Activated T-helper 2 cell treated with anti-CD3 and anti-CD28 coated beads, Interferon-gamma antibody, Interleukin-2, Interleukin-4, amounts not matched to agents 10 μg/mL and 5 μg/mL and 100 μg/mL, durations not matched to agents 14 hours and 24 hours and 36 hours (primary cell): Measurements from ENCODE around the gene ELOVL4. TPM values are rescaled to one million over a fixed set of nuclear protein-coding genes. Genes with fewer than 3 reads are reported as not detected.

ENCODE experiments used
- DNase-seq: peaks from one replicate; pipeline ENCODE4 v3.0.0; 2021; ENCODE audit warnings: low spot score
- H3K27ac Mint-ChIP-seq: one replicate; pipeline ENCODE4 v1.8.0; 2021; ENCODE audit warnings: mixed read lengths
- H3K27me3 Mint-ChIP-seq: one replicate; pipeline ENCODE4 v1.8.0; 2021; ENCODE audit warnings: low read depth, mixed read lengths
- H3K36me3 Mint-ChIP-seq: one replicate; pipeline ENCODE4 v1.8.0; 2021; ENCODE audit warnings: low read depth, mixed read lengths
- H3K4me1 Mint-ChIP-seq: one replicate; pipeline ENCODE4 v1.8.0; 2021; ENCODE audit warnings: low read depth, mixed read lengths
- H3K4me3 Mint-ChIP-seq: one replicate; pipeline ENCODE4 v1.8.0; 2021; ENCODE audit warnings: low read depth, mild to moderate bottlenecking, moderate library complexity, mixed read lengths
- H3K9me3 Mint-ChIP-seq: one replicate; pipeline ENCODE4 v1.8.0; 2021; ENCODE audit warnings: mixed read lengths
- intact Hi-C: fragments of 100-400 bp; cut with micrococcal nuclease; formaldehyde crosslinking; loops from one replicate; pipeline ENCODE4 v1.15.1; 2023
- total RNA-seq: library from RNA; stranded (reverse); gene quantifications from 2 replicates; pipeline ENCODE4 v1.2.3, GENCODE V29; 2022

The ELOVL4 gene
- total RNA-seq, 1 donor from 2014 or later = 0.98 TPM

- Mint-ChIP-seq H3K27ac (no peak overlapping the region), H3K9me3 (no peaks in the 10 kb centered on the region), H3K4me3 (no peak overlapping the region), H3K4me1 (peaks cover 2% of the 10 kb centered on the region), H3K27me3 (peaks cover 4% of the 10 kb centered on the region), H3K36me3 (no peaks in the 10 kb centered on the region)
- DNase-seq = no peak
- intact Hi-C loops = no loop called here
Measured at GRCh38 chr6:79896075-79896449, 51.3 kb downstream of the ELOVL4 start.

DNA sequence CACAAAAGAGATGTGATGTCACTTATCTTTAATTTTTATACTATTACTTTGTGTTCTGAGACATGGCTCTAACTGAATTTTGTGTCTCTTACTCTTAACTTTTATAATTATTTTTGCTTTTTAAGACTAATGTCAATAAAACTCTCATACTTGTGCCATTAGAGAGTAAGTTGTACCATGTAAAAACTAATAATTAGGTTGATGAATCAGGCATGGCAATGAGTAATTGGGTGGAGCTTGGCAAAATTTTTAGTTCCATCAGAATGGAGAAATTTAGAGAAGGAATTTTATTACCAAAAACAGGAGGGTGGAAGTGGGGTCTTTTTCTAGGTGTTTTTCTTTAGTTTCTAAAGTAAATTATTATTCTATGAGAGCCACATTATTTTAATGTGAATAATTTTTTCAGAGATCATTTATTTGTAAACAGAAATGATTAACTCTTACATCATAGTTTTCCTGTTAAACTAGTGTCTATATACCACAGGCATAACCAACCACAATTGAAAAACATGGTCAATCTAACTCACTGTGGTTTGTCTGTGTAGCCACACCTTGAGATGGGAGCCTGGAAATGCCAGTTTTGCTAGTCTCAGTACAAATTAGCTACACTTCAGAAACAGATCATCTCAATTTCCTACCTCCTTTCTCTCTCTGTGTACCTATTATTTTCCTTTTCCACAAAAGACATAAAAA, 51.8 kb downstream of the ELOVL4 start:
- DNase-seq = no peak
- no peak overlapping the region for H3K27ac Mint-ChIP-seq
- H3K4me3 Mint-ChIP-seq = no peak overlapping the region
- intact Hi-C loops = no loop called here
- peaks cover 2% of the 10 kb centered on the region for H3K4me1 Mint-ChIP-seq
- no peaks in the 10 kb centered on the region for H3K36me3 Mint-ChIP-seq
- peaks cover 4% of the 10 kb centered on the region for H3K27me3 Mint-ChIP-seq
- no peaks in the 10 kb centered on the region for H3K9me3 Mint-ChIP-seq

DNA sequence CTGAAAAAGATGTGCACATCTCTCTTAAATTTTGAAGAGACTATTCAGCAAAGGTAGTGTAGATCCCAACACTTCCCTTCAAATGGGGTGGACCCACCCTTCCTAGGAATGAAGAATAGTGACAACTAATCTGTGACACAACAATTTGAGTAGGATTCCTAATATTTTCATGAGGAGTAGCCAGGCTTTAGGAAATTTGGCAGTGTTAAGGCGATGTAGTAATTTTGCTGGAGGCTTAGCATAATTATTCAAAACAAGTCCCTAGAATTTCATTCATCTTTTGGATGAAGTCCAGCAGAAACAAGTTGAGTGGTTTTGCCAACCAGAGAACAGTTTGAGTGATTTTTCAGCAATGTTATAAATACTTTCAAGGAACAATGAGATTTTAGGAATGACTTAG, 52.4 kb downstream of the ELOVL4 start:
- no peaks in the 10 kb centered on the region for H3K36me3 Mint-ChIP-seq
- H3K4me3 Mint-ChIP-seq = no peak overlapping the region
- intact Hi-C loops = no loop called here
- H3K9me3 Mint-ChIP-seq = no peaks in the 10 kb centered on the region
- H3K27me3 Mint-ChIP-seq = peaks cover 4% of the 10 kb centered on the region
- no peak for DNase-seq
- H3K4me1 Mint-ChIP-seq = peaks cover 2% of the 10 kb centered on the region
- H3K27ac Mint-ChIP-seq = no peak overlapping the region

DNA sequence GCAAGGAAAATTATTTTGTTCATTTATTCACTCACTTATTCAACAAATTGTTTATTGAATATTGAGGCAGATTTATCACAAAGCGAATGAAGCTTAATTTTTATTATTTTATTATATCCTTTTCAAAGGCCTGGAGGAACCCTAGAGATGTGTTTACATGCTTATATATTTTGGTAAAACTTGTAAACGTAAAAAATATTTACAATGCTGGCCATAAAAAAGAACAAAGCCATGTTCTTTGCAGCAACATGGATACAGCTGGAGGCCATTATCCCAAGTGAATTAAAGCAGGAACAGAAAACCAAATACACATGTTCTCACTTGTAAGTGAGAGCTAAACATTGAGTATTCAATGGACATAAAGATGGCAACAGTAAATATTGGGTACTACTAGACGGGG, 58.8 kb downstream of the ELOVL4 start:
- no peak for DNase-seq
- Mint-ChIP-seq H3K4me3 (no peak overlapping the region), H3K27ac (no peak overlapping the region), H3K4me1 (no peaks in the 10 kb centered on the region), H3K9me3 (no peaks in the 10 kb centered on the region), H3K27me3 (peaks cover 11% of the 10 kb centered on the region), H3K36me3 (no peaks in the 10 kb centered on the region)
- intact Hi-C loops = no loop called here

GRCh38 chr6:79878142-79878748, 69.1 kb downstream of the ELOVL4 start:
- Mint-ChIP-seq H3K27ac (no peak overlapping the region), H3K4me3 (no peak overlapping the region), H3K4me1 (no peaks in the 10 kb centered on the region), H3K9me3 (no peaks in the 10 kb centered on the region), H3K36me3 (no peaks in the 10 kb centered on the region), H3K27me3 (peaks cover 10% of the 10 kb centered on the region)
- no peak for DNase-seq
- intact Hi-C loops = no loop called here

DNA sequence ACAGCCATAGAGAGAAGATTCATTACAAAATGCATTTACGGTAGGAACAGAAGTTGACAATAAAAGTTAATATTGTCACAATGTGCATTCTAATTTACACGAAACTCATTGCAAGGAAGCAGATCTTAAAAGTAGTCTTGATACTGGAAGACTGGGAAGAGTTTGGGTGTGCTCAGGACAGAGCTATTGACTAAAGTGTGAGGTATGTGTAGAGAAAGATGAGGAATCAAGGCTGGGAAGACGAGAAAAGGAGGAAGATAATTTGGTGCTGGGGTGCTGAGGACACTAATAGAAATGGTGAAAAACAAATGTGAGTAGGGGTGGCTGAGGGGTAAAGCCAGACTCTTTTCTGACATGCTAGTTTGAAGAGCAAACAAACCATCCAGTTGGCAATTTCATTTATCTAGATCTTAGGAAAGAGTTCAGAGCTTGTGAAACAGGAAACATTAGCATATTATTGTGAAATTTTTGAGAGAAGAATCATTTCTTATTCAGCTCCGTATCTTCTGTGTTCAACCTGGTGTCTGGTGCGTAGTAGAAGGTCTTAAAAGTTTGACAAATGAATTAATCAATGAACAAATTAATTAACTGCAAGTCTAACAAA, 72.7 kb downstream of the ELOVL4 start:
- no peak overlapping the region for H3K27ac Mint-ChIP-seq
- peaks cover 6% of the 10 kb centered on the region for H3K4me1 Mint-ChIP-seq
- no peak for DNase-seq
- intact Hi-C loops = loop anchor here (5.0 kb wide), 1 partner anchor 233 kb away; the partner anchor contains the start of gene BCKDHB
- peaks cover 15% of the 10 kb centered on the region for H3K27me3 Mint-ChIP-seq
- no peaks in the 10 kb centered on the region for H3K9me3 Mint-ChIP-seq
- no peak overlapping the region for H3K4me3 Mint-ChIP-seq
- no peaks in the 10 kb centered on the region for H3K36me3 Mint-ChIP-seq

- H3K4me3 Mint-ChIP-seq = no peak overlapping the region
- peaks cover 10% of the 10 kb centered on the region for H3K4me1 Mint-ChIP-seq
- no peak for DNase-seq
- no peaks in the 10 kb centered on the region for H3K9me3 Mint-ChIP-seq
- H3K36me3 Mint-ChIP-seq = no peaks in the 10 kb centered on the region
- intact Hi-C loops = loop anchor here (5.0 kb wide), 1 partner anchor 234 kb away; the partner anchor contains the start of gene BCKDHB
- no peak overlapping the region for H3K27ac Mint-ChIP-seq
- H3K27me3 Mint-ChIP-seq = peaks cover 15% of the 10 kb centered on the region
Measured at GRCh38 chr6:79872986-79873385, 74.4 kb downstream of the ELOVL4 start.

DNA sequence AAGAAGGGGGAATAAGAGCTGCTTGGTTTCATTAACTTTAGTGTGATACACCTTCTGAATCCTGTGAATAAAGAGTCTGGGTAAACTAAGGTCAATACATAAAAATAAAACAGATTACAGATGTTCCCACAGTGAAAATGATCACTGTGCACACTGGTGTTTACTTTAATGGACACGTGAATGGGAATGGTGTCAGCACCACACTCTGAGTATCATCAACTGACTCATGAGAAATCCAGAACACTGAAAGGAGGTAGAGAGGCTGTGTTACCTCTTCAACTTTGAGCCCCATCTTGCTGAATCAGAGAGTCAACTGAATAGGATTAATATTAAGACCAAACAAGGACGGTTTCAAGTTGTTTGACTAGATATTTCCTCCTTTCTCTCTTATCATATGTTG, 75.0 kb downstream of the ELOVL4 start:
- peaks cover 16% of the 10 kb centered on the region for H3K27me3 Mint-ChIP-seq

DNA sequence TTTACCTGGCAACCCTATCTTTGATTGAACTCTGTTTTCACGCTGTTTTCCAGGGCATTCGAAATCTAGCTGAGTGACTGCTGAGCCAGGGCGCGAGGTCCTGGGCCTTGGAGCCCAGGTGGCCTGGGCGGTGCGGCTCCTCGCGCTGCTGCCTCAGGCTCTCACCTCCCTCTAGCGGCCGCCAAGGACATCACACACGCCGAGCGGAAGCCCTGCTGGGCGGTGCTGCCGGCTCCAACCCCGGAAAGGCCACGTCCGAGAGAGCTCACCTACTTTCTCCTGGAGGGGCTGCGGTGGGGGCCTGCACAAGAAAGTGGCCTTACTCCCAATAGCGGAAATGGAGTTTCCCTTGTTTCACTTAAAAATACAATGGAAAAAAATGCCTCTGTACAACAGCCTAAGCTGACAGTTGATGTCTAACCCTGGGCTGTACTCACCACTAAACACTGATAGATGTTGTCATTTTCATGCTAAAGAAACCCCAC, 77.7 kb downstream of the ELOVL4 start:
- DNase-seq = peak; percentile 74
- H3K27me3 Mint-ChIP-seq = peaks cover 18% of the 10 kb centered on the region
- intact Hi-C loops = loop anchor here (5.0 kb wide), 2 partner anchors 133 to 238 kb away; partner anchors contain the start of genes BCKDHB and TTK
- H3K4me1 Mint-ChIP-seq = peaks cover 10% of the 10 kb centered on the region
- H3K9me3 Mint-ChIP-seq = no peaks in the 10 kb centered on the region
- H3K4me3 Mint-ChIP-seq = no peak overlapping the region
- peak overlapping the region; percentile 29 for H3K27ac Mint-ChIP-seq
- no peaks in the 10 kb centered on the region for H3K36me3 Mint-ChIP-seq

More for the DNA sequence above, 75.0 kb downstream of the ELOVL4 start:
- no peak for DNase-seq
- Mint-ChIP-seq H3K4me1 (peaks cover 10% of the 10 kb centered on the region), H3K27ac (no peak overlapping the region), H3K36me3 (no peaks in the 10 kb centered on the region), H3K4me3 (no peak overlapping the region), H3K9me3 (no peaks in the 10 kb centered on the region)
- intact Hi-C loops = loop anchor here (5.0 kb wide), 1 partner anchor 235 kb away; the partner anchor contains the start of gene BCKDHB

- Mint-ChIP-seq H3K4me1 (peaks cover 10% of the 10 kb centered on the region), H3K27ac (no peak overlapping the region), H3K9me3 (no peaks in the 10 kb centered on the region), H3K4me3 (no peak overlapping the region), H3K27me3 (peaks cover 14% of the 10 kb centered on the region), H3K36me3 (no peaks in the 10 kb centered on the region)
- no peak for DNase-seq
- intact Hi-C loops = loop anchor here (5.0 kb wide), 1 partner anchor 133 kb away; the partner anchor contains the start of gene TTK
Measured at GRCh38 chr6:79869184-79869583, 78.2 kb downstream of the ELOVL4 start.

DNA sequence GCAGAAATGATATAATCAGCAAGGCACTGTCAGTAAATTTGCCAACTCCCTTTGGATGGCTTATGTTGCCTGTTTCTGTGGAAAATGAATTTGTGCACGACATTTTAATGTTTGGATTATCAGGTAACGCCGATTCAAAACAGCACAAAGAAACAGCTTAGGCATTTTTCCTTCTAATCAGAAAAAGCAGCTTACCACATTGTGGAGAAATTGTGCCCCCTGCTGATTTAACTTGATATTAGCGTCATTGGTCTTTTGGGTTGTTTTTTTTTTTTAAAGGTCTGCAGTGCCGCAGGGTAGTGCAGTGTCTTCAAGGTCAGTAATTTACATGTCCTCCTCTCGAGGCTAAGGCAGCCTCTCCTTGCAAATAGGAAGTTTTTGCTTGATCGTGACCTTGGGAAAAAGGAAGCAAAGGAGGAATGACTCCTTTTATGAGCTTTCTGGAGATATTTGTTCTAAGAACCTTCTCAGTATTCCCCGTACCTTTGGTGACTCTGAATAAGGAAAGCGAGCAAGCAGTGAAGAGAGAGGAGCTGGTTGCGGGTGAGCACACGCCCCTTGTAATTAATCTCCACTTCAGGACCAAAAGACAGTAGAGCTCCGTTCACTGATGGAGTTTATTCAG, 79.1 kb downstream of the ELOVL4 start:
- DNase-seq = peak; percentile 21
- Mint-ChIP-seq H3K27me3 (peaks cover 14% of the 10 kb centered on the region), H3K36me3 (no peaks in the 10 kb centered on the region), H3K4me3 (no peak overlapping the region), H3K27ac (no peak overlapping the region), H3K4me1 (peaks cover 10% of the 10 kb centered on the region), H3K9me3 (no peaks in the 10 kb centered on the region)
- intact Hi-C loops = loop anchor here (1.0 to 5.0 kb wide), 2 partner anchors 90 to 134 kb away; partner anchors contain the start of gene TTK
